ENCODE results near the gene MACROH2A1.

Gene MACROH2A1

DNA sequence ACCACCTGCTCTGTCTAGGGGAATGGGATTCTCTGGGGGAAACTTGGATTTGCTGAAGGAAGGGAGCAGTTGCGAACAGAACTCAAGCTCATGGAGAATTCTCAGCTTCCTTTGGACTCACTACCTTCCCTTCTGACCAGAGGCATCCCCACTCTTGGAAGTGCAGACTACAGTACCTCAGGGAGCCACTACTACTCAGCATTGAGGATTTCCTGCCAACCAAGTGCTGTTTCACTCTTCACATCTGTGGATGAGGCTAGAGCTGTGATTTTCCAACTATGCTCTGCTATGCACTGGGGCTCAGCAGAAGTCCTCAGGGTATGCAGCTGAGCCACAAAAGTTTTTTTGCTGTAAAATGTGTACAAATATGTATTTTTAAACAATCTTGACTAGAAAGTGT, 43.9 kb downstream of the MACROH2A1 start:
- TF ChIP-seq GABPA (IDR thresholded peaks at IDR 0.05; ENCODE audit: low read depth), result no peak
- no peak for TF ChIP-seq POLR2AphosphoS5 (IDR thresholded peaks at IDR 0.05; ENCODE audit: low read depth)
- TF ChIP-seq, protein P1, sequence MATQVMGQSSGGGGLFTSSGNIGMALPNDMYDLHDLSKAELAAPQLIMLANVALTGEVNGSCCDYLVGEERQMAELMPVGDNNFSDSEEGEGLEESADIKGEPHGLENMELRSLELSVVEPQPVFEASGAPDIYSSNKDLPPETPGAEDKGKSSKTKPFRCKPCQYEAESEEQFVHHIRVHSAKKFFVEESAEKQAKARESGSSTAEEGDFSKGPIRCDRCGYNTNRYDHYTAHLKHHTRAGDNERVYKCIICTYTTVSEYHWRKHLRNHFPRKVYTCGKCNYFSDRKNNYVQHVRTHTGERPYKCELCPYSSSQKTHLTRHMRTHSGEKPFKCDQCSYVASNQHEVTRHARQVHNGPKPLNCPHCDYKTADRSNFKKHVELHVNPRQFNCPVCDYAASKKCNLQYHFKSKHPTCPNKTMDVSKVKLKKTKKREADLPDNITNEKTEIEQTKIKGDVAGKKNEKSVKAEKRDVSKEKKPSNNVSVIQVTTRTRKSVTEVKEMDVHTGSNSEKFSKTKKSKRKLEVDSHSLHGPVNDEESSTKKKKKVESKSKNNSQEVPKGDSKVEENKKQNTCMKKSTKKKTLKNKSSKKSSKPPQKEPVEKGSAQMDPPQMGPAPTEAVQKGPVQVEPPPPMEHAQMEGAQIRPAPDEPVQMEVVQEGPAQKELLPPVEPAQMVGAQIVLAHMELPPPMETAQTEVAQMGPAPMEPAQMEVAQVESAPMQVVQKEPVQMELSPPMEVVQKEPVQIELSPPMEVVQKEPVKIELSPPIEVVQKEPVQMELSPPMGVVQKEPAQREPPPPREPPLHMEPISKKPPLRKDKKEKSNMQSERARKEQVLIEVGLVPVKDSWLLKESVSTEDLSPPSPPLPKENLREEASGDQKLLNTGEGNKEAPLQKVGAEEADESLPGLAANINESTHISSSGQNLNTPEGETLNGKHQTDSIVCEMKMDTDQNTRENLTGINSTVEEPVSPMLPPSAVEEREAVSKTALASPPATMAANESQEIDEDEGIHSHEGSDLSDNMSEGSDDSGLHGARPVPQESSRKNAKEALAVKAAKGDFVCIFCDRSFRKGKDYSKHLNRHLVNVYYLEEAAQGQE (IDR thresholded peaks at IDR 0.05; ENCODE audit: insufficient replicate concordance, low read depth), result no peak
- TF ChIP-seq CTCF (IDR thresholded peaks at IDR 0.05; ENCODE audit: insufficient read depth, low read length), result no peak
- no peak for TF ChIP-seq SPI1 (IDR thresholded peaks at IDR 0.05; ENCODE audit: borderline replicate concordance, low read depth)
- no peak for DNase-seq (ENCODE audit: low read depth in 1 of 2, low spot score in 1 of 2)
- Histone ChIP-seq H3K27me3 (ENCODE audit: insufficient read depth, poor library complexity, severe bottlenecking) (no peaks in the 10 kb centered on the region), H3K27ac (replicated peaks) (no peak overlapping the region), H3K4me3 (replicated peaks; ENCODE audit: insufficient read depth, low read length) (no peak overlapping the region)

GRCh38 chr5:135353952-135354721, 44.9 kb downstream of the MACROH2A1 start:
- no peak for DNase-seq (ENCODE audit: low read depth in 1 of 2, low spot score in 1 of 2)
- no peak for TF ChIP-seq CTCF (IDR thresholded peaks at IDR 0.05; ENCODE audit: insufficient read depth, low read length)
- TF ChIP-seq POLR2AphosphoS5 (IDR thresholded peaks at IDR 0.05; ENCODE audit: low read depth), result no peak
- no peak for TF ChIP-seq GABPA (IDR thresholded peaks at IDR 0.05; ENCODE audit: low read depth)
- TF ChIP-seq SPI1 (IDR thresholded peaks at IDR 0.05; ENCODE audit: borderline replicate concordance, low read depth), result no peak
- TF ChIP-seq, protein P1 (IDR thresholded peaks at IDR 0.05; ENCODE audit: insufficient replicate concordance, low read depth), result no peak
- Histone ChIP-seq H3K4me3 (replicated peaks; ENCODE audit: insufficient read depth, low read length) (no peak overlapping the region), H3K27ac (replicated peaks) (no peak overlapping the region), H3K27me3 (ENCODE audit: insufficient read depth, poor library complexity, severe bottlenecking) (no peaks in the 10 kb centered on the region)

DNA sequence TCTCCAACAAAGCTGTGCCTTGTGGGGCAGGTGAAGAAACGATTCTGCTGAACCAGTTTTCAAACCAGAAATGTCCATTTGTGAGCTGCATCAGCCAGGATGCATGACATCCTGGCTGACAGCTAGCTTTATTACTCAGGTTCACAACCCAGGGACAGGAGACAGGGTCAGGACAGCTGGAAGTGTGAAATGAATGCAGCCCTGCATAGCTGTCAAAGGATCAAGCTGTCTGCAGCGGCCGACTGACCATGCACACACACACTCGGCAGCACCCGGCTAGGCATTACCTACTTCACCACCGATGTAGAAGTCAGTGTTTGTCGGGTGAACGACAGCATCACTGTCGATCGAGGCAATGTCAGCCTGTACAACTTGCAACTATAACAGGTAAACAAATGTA, 48.5 kb downstream of the MACROH2A1 start:
- no peak for DNase-seq (ENCODE audit: low read depth in 1 of 2, low spot score in 1 of 2)
- no peak overlapping the region for H3K27ac ChIP-seq (replicated peaks)
- TF ChIP-seq CTCF (IDR thresholded peaks at IDR 0.05; ENCODE audit: insufficient read depth, low read length), result no peak
- TF ChIP-seq SPI1 (IDR thresholded peaks at IDR 0.05; ENCODE audit: borderline replicate concordance, low read depth), result no peak
- TF ChIP-seq, protein P1 (IDR thresholded peaks at IDR 0.05; ENCODE audit: insufficient replicate concordance, low read depth), result no peak
- no peak for TF ChIP-seq GABPA (IDR thresholded peaks at IDR 0.05; ENCODE audit: low read depth)
- TF ChIP-seq POLR2AphosphoS5 (IDR thresholded peaks at IDR 0.05; ENCODE audit: low read depth), result no peak
- no peaks in the 10 kb centered on the region for H3K27me3 ChIP-seq (ENCODE audit: insufficient read depth, poor library complexity, severe bottlenecking)
- no peak overlapping the region for H3K4me3 ChIP-seq (replicated peaks; ENCODE audit: insufficient read depth, low read length)
